GM18498 (cell line): Measurements from ENCODE around the gene SYNGAP1.
"Not testable (repeated sequence)": the region's sequence is repeated elsewhere in the genome, so short reads cannot be mapped to it uniquely, and the experiment has no call there.

Experiments
- ATAC-seq: cut with Tn5 transposase; IDR thresholded peaks from one replicate; pipeline ENCODE4 v1.9.1; 2021; ENCODE audit warnings: mild to moderate bottlenecking, moderate library complexity; ENCODE audit not compliant: unreplicated experiment

SYNGAP1 gene

DNA sequence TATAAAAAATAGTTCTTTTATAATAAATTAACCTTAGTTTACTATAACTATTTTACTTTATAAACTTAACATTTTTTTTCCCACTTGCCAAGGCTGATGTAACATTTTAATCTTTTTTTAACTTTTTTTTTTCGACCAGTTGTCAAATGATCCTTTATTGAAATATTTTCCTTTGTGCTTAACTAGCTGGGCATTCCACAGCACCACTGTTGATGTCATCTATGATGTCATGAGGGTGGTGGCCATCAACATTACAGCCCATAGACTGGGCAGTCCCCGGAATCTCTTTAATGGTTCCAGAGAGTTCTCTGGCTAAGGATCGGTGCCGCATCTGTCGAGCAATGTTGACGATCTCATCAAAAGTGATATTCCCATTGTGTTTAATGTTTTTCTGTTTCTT lies 20.0 kb upstream of the SYNGAP1 start:
- not testable (repeated sequence) for ATAC-seq

DNA sequence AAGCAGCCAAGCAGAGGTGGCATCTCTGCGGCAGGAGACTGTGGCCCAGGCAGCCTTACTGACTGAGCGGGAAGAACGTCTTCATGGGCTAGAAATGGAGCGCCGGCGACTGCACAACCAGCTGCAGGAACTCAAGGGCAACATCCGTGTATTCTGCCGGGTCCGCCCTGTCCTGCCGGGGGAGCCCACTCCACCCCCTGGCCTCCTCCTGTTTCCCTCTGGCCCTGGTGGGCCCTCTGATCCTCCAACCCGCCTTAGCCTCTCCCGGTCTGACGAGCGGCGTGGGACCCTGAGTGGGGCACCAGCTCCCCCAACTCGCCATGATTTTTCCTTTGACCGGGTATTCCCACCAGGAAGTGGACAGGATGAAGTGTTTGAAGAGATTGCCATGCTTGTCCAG lies 15.0 kb upstream of the SYNGAP1 start:
- no peak for ATAC-seq

DNA sequence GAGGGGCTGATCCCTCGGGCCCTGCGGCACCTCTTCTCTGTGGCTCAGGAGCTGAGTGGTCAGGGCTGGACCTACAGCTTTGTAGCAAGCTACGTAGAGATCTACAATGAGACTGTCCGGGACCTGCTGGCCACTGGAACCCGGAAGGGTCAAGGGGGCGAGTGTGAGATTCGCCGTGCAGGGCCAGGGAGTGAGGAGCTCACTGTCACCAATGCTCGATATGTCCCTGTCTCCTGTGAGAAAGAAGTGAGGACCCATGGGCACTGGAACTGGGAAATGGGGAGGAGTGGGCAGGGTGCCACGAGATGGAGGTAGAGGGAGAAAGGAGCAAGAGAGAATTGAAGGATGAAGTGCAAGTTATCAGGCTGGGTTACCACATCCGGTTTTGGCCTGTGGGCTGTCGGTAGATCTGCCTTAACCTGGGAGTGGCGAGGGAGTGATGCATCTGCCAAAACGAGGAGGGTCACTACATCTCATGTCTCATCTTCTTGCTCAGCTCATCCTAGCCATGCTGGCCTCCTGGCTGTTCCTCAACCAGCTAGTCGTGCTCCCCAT lies 14.4 kb upstream of the SYNGAP1 start:
- ATAC-seq = no peak

DNA sequence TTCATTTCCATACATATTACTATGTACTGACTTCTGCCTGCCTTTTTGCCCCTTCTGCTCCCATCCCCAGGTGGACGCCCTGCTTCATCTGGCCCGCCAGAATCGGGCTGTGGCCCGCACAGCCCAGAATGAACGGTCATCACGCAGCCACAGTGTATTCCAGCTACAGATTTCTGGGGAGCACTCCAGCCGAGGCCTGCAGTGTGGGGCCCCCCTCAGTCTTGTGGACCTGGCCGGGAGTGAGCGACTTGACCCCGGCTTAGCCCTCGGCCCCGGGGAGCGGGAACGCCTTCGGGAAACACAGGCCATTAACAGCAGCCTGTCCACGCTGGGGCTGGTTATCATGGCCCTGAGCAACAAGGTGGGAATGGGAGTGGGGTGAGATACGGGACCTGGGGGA lies 13.7 kb upstream of the SYNGAP1 start:
- ATAC-seq = no peak

DNA sequence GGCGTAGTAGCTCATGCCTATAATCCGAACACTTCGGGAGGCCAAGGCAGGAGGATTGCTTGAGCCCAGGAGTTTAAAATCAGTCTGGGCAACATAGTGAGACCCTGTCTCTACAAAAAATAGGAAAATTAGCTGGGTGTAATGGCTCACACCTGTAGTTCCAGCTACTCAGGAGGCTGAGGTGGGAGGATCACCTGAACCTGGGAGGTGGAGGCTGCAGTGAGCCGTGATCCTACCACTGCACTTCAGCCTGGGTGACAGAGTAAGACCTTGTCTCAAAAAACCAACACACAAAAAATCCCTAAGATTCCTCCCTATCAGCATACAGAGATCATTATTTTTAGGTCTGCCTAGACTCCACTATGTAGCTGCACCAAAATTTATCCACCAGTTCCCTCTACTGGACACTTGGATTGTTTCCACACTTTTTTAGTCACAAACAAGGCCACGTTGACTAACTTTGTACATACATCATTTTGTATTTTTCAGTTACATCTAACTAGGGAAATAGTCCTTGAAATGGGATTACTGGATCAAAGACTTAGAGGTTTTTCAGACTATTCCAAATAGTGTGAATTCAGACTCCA lies 12.6 kb upstream of the SYNGAP1 start:
- ATAC-seq = no peak

DNA sequence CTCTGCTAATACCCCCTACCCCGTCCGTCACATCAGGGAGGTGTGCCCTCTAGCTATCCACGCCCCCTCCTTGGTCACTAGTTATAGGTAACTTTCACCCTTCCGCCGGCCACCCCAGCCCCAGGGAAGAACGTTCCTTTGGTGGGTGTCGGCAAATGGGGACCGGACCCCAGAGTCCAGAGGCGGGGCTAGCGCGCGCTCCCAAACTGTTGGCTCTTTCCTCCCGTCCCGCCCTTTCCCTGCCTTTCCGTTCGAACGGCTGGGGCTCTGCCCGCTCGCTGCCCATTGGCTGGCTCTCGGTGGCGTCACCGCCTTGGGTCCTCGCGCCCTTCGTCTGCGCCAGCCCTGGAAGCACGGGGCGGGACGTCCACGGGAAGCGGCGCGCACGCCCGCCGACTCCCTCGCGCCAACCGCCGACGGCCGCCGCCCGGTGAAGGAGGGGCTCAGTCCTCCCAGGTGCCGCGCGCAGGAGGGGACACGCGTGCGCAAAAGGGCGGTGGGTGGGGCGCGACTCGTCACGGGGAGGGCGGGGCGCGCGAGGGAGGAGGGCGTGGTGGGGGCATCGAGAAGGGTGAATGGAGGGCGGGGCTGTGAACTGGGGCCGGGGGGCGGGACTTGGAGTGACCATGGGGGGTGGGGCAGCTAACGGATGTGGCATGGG lies 9.7 kb upstream of the SYNGAP1 start:
- ATAC-seq = peak; percentile 84

DNA sequence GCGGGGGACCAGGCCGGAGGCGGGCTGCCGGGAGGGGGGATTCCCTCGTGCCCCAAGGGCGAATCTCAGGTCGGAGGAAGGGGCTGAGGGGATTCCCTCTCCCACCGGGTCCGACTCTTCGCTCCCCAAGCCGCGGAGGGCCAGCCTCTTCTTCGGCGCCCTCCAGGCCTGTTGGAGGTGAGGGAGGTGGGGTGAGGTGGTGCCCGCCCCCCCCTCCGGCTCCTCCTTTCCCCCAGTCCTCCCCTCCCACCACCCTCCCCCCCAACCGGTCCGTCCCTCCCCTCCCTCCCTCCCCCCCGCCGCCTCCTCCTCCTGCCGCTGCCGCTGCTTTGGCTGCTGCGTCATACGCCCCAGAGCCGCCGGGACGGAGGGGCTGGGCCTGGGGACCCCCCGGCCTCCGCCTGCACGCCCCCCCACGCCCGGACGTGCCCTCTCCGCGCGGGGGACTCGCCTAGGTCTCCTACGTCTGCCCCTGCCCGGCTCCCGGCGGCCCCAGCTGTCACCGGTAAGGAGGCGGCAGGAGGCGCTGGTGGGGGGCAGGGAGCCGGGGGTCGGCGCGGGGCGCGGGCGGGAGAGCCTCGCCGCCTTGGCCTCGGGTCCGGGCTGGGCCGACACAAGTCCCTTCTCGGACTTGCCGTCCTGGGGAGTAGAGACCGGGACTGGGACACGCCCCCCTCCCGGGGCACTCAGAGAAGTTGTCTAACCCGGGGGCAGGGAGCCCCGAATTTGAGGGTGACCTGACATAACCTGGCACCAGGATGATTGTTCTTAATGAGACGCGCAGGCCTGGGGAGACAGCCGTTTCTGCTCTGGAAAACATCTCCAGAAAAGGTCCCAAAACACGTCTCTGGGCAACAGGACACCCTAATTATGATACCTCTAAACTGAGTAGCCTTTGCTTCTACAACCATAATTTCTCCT lies 8.9 kb upstream of the SYNGAP1 start, which contains the start of gene PHF1:
Gene PHF1 (plus strand): TSS at position 304 of the 921 bp plus-strand sequence. CDS start 1,250 bp downstream, outside the sequence.
- peak; percentile 33 for ATAC-seq

DNA sequence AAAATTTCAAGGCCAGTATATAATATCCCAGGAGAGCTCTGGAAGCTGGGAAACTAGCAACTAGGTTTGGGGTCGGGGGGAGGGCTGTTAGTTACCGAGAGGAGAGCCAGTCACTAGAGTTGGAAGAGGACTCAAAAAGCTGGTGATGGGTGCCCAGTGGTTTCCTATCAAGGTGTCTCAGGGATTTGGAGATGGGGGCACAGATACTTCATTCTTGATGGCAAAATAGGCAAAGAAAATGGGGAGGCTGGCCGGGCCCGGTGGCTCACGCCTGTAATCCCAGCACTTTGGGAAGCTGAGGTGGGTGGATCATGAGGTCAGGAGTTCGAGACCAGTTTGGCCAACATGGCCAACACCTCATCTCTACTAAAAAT lies 8.2 kb upstream of the SYNGAP1 start:
- ATAC-seq = no peak

DNA sequence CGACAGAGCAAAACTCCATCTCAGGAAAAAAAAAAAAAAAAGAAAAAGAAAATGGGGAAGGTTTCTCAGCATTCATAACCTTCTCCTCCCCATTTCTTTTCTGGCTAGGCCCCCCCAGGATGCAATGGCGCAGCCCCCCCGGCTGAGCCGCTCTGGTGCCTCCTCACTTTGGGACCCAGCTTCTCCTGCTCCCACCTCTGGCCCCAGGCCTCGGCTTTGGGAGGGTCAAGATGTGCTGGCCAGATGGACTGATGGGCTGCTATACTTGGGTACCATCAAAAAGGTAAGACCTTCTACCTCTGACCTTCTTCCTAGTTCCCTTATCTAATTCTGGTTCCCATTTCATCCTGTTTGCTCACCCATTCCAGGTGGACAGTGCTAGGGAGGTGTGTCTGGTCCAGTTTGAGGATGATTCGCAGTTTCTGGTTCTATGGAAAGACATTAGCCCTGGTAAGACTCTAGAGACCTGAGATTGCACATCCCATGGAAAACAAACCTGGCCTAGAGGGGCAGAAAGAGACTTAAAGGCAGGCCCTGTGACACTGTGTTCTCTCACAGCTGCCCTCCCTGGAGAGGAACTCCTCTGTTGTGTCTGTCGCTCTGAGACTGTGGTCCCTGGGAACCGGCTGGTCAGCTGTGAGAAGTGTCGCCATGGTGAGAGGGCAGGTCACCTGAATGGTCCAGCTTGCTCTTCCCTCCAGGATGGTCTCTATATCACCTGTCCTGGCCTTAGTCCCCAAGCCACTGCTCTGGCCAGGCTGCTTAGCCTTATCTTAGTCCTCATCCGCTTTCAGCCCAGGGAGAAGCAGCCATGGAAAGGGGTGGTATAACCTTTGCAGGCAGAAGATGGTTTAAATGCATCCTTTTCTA lies 7.5 kb upstream of the SYNGAP1 start:
- ATAC-seq = no peak

DNA sequence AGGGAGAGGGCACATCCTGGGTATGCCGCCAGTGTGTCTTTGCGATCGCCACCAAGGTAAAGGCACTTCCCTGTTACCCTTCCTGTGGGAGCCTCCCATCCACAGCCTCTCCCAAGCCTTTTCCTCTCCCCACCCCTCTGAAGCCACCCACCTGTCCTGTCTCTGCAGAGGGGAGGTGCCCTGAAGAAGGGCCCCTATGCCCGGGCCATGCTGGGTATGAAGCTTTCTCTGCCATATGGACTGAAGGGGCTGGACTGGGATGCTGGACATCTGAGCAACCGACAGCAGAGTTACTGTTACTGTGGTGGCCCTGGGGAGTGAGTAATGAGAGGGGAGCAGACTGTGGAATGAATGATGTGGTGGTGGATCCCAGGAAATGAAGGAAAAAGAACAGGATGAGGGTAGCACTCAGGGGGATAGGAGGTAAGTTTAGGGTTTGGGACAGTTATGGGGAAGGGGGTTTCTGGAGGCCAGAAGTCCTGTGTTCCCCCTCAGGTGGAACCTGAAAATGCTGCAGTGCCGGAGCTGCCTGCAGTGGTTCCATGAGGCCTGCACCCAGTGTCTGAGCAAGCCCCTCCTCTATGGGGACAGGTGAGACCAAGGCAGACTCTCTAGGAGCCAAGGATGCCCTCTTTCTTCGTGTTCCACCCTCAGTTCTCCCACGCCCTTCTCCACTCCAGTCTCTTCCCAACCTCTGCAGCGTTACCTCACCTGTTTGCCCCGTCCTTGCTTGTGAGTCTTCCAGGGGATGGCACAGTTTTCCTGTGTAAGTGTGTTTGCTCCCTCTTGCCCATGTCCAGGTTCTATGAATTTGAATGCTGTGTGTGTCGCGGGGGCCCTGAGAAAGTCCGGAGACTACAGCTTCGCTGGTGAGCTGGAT lies 6.4 kb upstream of the SYNGAP1 start:
- no peak for ATAC-seq

DNA sequence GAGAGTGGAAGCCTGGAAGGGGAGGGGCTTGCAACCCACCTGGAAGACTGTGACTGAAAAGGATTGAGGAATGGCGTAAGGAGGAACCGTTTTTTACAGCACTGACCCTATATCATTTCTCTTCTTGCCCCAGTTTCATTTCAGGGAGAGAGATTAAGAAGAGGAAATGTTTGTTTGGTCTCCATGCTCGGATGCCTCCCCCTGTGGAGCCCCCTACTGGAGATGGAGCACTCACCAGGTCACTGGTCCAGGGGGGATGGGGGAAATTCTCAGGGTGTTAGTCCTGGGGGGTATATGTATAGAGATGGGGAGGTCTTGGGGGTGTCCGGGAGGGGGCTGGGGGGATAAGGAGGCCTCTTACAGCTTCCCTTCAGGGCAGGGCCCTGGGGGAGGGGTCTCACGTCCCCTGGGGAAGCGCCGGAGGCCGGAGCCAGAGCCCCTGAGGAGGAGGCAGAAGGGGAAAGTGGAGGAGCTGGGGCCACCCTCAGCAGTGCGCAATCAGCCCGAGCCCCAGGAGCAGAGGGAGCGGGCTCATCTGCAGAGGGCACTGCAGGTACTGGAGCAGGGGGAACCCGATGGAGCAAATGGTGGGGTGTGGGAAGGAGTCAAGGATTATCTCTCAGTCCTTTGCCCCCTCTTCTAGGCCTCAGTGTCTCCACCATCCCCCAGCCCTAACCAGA lies 5.1 kb upstream of the SYNGAP1 start:
- ATAC-seq = no peak

DNA sequence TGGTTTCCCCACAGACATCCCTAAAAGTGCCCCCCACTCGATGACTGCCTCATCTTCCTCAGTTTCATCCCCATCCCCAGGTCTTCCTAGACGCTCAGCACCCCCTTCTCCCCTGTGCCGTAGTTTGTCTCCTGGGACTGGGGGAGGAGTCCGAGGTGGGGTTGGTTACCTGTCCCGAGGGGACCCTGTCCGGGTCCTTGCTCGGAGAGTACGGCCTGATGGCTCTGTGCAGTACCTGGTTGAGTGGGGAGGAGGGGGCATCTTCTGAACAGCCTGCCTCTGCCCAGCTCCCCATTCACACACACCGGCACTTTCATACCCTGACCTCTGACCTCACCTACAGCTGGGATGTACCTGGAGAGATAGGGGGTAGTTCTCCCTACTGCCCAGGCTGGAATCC lies 4.0 kb upstream of the SYNGAP1 start:
- no peak for ATAC-seq

DNA sequence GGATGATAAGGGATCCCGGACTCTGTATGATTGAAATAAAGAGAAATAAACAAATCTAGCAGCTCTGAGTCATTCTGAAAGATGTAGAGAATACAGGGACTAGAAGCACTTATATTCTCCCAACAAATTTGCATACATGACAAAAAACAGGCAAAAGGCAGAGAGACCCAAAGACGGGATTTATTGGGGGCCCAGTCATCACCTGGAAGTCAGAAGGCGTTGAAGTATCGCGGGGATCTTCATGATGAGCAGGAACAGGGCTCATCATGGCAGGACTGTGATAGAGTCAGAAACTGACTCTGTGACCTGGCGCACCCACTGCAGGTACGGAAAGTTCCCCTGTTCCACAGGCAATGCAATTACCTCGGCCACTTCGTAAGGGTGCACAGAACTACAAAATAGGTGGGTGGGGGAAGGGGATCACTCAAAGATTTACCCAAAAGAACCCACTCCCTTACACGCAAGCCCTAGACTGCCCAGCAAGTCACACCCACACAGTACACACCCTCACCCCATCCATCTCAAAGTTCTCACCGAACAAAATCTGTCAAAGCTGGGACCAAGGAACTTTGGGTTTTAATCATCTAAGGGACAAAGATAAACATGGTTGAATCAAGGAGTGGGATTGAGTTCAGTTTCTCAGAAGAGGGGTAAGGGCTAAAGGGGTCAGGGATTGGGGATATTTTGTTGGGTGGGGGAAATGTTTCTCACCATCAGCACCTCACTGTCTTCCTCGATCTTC lies 3.3 kb upstream of the SYNGAP1 start:
- no peak for ATAC-seq

DNA sequence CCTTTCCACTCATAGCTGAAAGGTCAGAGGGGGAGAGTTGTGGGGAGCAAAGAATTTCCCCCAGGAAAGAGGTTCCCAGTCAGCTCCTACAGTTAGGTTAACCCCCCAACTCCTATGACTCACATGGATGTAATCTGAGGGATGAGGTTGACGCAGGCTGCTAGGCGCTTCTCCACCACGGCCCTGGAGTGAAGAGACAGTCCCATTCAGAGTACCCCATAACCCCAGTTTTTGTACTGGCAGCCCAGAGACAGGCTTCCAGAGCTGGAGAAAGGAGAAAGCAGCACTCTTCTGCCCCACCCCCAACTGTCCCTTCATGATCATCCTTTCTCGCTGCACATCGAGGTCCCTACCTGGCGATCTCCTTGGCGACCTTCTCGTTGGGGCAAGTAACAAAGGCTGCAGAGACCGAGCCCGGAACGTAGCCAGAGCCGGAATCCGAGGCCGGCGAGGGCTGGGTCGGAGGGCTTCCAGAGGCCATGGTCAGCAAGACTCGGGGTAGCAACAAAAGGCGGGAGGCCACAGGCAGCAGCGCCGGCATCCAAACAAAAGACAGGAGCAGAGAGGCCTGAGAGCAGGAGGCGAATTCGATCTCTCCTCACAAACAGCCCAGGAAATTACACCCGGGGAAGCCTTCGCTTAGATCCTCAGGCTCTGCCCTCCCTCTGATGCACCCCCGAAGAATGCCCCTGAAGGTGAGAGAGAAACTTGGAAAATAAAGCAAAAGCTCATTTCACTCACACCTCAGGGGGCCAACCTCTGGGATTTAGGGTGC lies 2.5 kb upstream of the SYNGAP1 start:
- no peak for ATAC-seq

DNA sequence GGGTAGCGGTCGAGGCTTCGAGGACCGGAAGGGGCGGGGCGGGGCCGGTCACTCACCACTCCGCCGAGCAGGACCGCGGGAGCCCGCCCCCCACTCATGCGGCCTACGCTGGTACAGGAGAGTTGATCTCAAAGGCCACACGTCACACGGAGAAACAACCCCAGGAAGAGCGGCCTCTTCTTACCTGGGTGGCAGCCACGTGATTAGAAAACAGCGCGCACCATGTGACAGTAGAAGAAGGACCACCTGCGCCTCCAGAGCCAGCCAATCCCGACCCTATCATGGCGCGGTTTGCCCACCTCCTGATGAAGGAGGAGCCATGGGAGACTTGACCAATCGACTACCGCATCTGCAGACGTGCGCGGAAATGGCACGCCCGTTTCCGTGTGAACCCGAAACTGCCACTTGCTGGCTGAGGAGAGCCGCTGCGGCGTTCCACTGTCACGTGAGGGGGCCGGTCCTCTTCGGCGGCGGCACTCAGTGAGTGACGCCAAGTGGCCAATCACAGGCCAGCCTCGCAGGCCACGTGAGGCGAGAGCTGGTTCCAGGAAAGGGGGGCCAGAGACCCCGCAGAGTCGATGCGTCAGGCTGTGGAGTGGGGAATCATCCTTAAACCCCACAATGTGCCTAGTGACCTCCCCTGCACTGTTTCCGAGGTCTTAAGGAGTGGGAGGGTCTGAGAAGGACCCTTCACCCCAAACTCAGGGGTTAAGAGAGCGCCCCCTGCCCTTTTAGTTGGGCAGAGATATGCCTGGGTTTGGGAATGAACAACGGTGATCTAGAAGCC lies 1.8 kb upstream of the SYNGAP1 start, which contains the start of gene CUTA:
Gene CUTA (minus strand): TSS at position 205 of the 787 bp plus-strand sequence. CDS start 107 bp downstream, at position 98.
- peak; percentile 85 for ATAC-seq

DNA sequence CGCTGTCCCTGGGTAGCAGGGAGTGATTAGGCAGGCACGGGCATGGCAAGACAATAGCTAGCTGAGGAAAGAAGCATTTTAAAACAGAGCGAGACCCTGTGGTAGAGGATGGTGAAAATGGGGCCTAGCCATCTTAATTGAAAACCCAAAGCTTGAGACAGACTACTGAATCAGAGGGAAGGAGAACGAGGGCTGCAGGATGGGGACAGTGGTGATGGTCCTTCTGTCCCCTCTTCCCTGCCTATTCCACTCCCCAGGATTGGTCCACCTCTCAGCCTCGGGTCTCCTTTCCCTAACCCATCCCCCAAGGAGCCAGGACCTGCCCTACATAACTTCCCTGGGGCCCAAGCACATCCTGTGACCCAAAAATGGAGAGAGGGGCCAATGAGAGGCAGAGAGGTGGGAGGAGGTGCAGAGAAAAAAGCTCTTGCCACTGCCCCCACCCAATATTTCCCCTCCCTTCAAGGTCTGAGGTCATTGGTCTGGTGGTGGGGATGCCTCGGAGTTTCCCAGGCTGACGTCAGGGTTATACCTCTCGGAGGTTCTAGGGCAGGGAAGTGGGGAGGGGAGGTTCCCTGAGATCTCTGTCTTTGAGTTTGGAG lies 1.1 kb upstream of the SYNGAP1 start:
- ATAC-seq = no peak
